Uterus (tissue), 4 donors: ENCODE results near the gene MRPL33. TPM values are rescaled to one million over a fixed set of nuclear protein-coding genes. Genes with fewer than 3 reads are reported as not detected.
"Not testable (repeated sequence)": the region's sequence is repeated elsewhere in the genome, so short reads cannot be mapped to it uniquely, and the experiment has no call there.

ENCODE experiments used
- DNase-seq, 2 donors: peaks; one replicate each; pipeline ENCODE4 v3.0.0-alpha.2; 2019 to 2020
- H3K27ac ChIP-seq, 2 donors: fragments of 200-600 bp; sonication (generic); 1 replicate in 1 of 2; 2 replicates in 1 of 2; pipeline ENCODE4 v1.5.1; 2016 to 2018
- H3K27me3 ChIP-seq, 2 donors: fragments of 200-600 bp; sonication (generic); one replicate each; pipeline ENCODE4 v1.5.1; 2018 to 2019; ENCODE audit warnings: control low read depth in 1 of 2
- H3K36me3 ChIP-seq, 2 donors: fragments of 200-600 bp; sonication (generic); one replicate each; pipeline ENCODE4 v1.5.1; 2019; ENCODE audit warnings: control low read depth in 1 of 2
- H3K4me1 ChIP-seq, 2 donors: fragments of 200-600 bp; sonication (generic); one replicate each; pipeline ENCODE4 v1.5.1; 2018 to 2019; ENCODE audit warnings: control low read depth in 1 of 2
- H3K4me3 ChIP-seq, 2 donors: fragments of 200-600 bp; sonication (generic); 1 replicate in 1 of 2; 2 replicates in 1 of 2; pipeline ENCODE4 v1.5.1; 2018 to 2019; ENCODE audit warnings: mild to moderate bottlenecking in 1 of 2
- H3K9me3 ChIP-seq, 2 donors: fragments of 200-600 bp; sonication (generic); one replicate each; pipeline ENCODE4 v1.5.1; 2019; ENCODE audit warnings: control low read depth in 1 of 2
- CTCF ChIP-seq, 4 experiments: fragments of 200-600 bp in 2 of 4; fragments of 450-650 bp in 2 of 4; sonication (generic) in 2 of 4; IDR thresholded peaks; one replicate each; pipeline ENCODE4 v1.5.1; 2016 to 2019; ENCODE audit warnings: antibody characterized with exemption in 4 of 4, mild to moderate bottlenecking in 2 of 4, moderate library complexity in 1 of 4
- POLR2A ChIP-seq, 2 donors: fragments of 450-650 bp; IDR thresholded peaks; one replicate each; pipeline ENCODE4 v1.6.1; 2016; ENCODE audit warnings: antibody characterized with exemption in 2 of 2, mild to moderate bottlenecking in 1 of 2, moderate library complexity in 1 of 2
- intact Hi-C: fragments of 100-400 bp; cut with DNase I; formaldehyde crosslinking; loops from one replicate; pipeline ENCODE4 v1.15.1; 2023; ENCODE audit warnings: low total_unique reads
- total RNA-seq, 4 donors: library from RNA; depleted of rRNA in 3 of 4; stranded (reverse); fragments of >200 nt in 3 of 4; gene quantifications; one replicate each; pipeline versions ENCODE4 v1.1.0 to v1.2.4, GENCODE V29; 2014 to 2023
- donor health status: DM: yes; HTN: yes; CAD: no.

Gene MRPL33
- total RNA-seq, 4 donors from 2014 or later: 51.7 to 404 (median 71.4) TPM

- no peaks in the 10 kb centered on the region for H3K9me3 ChIP-seq
- H3K4me3 ChIP-seq: no peak overlapping the region
- intact Hi-C loops: no loop called here
- H3K4me1 ChIP-seq: no peaks in the 10 kb centered on the region
- no peaks in the 10 kb centered on the region for H3K36me3 ChIP-seq
- no peak for TF ChIP-seq POLR2A (IDR thresholded peaks at IDR 0.05)
- no peak for TF ChIP-seq CTCF (IDR thresholded peaks at IDR 0.05)
- no peak for DNase-seq
- H3K27me3 ChIP-seq: no peaks in the 10 kb centered on the region
- no peak overlapping the region for H3K27ac ChIP-seq
Observed at GRCh38 chr2:27756544-27757498, 14.7 kb upstream of the MRPL33 start.

GRCh38 chr2:27762951-27763906 is 8.3 kb upstream of the MRPL33 start:
- H3K36me3 ChIP-seq: no peaks in the 10 kb centered on the region
- H3K27me3 ChIP-seq: no peaks in the 10 kb centered on the region
- no peak for DNase-seq
- no peaks in the 10 kb centered on the region for H3K4me1 ChIP-seq
- no peak overlapping the region for H3K4me3 ChIP-seq
- no peaks in the 10 kb centered on the region for H3K9me3 ChIP-seq
- no peak overlapping the region for H3K27ac ChIP-seq
- TF ChIP-seq POLR2A (IDR thresholded peaks at IDR 0.05) (no peak), CTCF (IDR thresholded peaks at IDR 0.05) (no peak)
- intact Hi-C loops: no loop called here

- no peak for DNase-seq
- H3K27ac ChIP-seq: no peak overlapping the region
- TF ChIP-seq CTCF (IDR thresholded peaks at IDR 0.05) (no peak), POLR2A (IDR thresholded peaks at IDR 0.05) (no peak)
- no peaks in the 10 kb centered on the region for H3K4me1 ChIP-seq
- no peaks in the 10 kb centered on the region for H3K27me3 ChIP-seq
- H3K9me3 ChIP-seq: no peaks in the 10 kb centered on the region
- H3K36me3 ChIP-seq: no peaks in the 10 kb centered on the region
- H3K4me3 ChIP-seq: no peak overlapping the region
- intact Hi-C loops: no loop called here
Observed at GRCh38 chr2:27763907-27764267, 7.6 kb upstream of the MRPL33 start.

- H3K27ac ChIP-seq, DNase-seq, H3K9me3 ChIP-seq, H3K36me3 ChIP-seq, H3K4me3 ChIP-seq, intact Hi-C loops, H3K27me3 ChIP-seq, H3K4me1 ChIP-seq: not testable (repeated sequence)
Observed at GRCh38 chr2:27764526-27764925, 7.0 kb upstream of the MRPL33 start.

- no peaks in the 10 kb centered on the region for H3K36me3 ChIP-seq
- peak overlapping the region; percentile 6 to 31 for H3K4me3 ChIP-seq
- no peaks in the 10 kb centered on the region for H3K9me3 ChIP-seq
- H3K27ac ChIP-seq: no peak overlapping the region
- intact Hi-C loops: no loop called here
- no peak for TF ChIP-seq CTCF (IDR thresholded peaks at IDR 0.05)
- TF ChIP-seq POLR2A (IDR thresholded peaks at IDR 0.05): no peak
- H3K27me3 ChIP-seq: no peaks in the 10 kb centered on the region
- peak; percentile 34 to 43 for DNase-seq
- H3K4me1 ChIP-seq: no peaks in the 10 kb centered on the region
Observed at GRCh38 chr2:27765621-27766286, 5.8 kb upstream of the MRPL33 start.
